Measurements from ENCODE around the gene HVCN1. TPM values are rescaled to one million over a fixed set of nuclear protein-coding genes. Genes with fewer than 3 reads are reported as not detected.

HVCN1 gene
- polyA plus RNA-seq, 1 experiment = 3.9 TPM

DNA sequence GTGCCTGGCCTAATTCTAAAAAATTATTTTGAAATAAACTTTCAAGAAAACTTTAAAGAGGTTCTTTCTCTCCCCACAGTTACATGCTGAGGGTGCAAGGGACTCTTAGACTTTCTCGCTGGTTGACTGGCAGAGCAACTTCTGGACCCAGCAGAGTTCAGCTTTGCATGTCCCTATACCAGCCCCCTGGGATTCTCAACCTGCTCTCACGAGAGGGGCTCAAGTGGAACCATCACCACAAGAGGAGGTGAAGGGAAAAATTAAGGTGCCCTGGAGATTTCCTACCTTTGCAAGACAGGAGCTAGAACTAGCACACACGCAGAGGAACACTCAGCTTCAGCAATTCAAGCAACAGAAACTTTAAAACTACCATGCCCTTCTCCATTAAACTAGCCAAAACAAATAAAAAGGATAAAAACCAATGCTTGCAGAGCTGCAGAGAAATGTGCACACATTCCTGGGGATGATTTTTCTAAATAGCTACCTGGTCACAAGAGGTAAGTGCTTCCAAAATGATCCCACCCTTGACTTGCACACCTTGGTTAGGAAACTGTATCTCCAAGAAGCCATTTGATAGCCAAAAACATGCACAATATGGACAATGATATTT lies 2.5 kb downstream of the HVCN1 start:
- H3K4me3 ChIP-seq (ENCODE audit: low read depth, low read length) = no peak overlapping the region
- ChIA-PET POLR2A (interaction anchor here (0.6 kb wide), 1 partner anchor 216 kb away, joined by 14 read pairs; no protein-coding TSS in a partner anchor), CTCF (interaction anchor here (0.7 kb wide), 1 partner anchor 209 kb away, joined by 3 read pairs; no protein-coding TSS in a partner anchor)
- TF ChIP-seq, protein P1, sequence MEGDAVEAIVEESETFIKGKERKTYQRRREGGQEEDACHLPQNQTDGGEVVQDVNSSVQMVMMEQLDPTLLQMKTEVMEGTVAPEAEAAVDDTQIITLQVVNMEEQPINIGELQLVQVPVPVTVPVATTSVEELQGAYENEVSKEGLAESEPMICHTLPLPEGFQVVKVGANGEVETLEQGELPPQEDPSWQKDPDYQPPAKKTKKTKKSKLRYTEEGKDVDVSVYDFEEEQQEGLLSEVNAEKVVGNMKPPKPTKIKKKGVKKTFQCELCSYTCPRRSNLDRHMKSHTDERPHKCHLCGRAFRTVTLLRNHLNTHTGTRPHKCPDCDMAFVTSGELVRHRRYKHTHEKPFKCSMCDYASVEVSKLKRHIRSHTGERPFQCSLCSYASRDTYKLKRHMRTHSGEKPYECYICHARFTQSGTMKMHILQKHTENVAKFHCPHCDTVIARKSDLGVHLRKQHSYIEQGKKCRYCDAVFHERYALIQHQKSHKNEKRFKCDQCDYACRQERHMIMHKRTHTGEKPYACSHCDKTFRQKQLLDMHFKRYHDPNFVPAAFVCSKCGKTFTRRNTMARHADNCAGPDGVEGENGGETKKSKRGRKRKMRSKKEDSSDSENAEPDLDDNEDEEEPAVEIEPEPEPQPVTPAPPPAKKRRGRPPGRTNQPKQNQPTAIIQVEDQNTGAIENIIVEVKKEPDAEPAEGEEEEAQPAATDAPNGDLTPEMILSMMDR (IDR thresholded peaks at IDR 0.05; ENCODE audit: insufficient read depth, low read depth, low read length) = no peak
- H3K36me3 ChIP-seq (ENCODE audit: control insufficient read depth, insufficient read depth, low read length) = no peaks in the 10 kb centered on the region
- H3K27me3 ChIP-seq (ENCODE audit: control insufficient read depth, insufficient read depth, low read length) = peaks cover 4% of the 10 kb centered on the region
- DNase-seq (ENCODE audit: low read depth) = no peak

DNA sequence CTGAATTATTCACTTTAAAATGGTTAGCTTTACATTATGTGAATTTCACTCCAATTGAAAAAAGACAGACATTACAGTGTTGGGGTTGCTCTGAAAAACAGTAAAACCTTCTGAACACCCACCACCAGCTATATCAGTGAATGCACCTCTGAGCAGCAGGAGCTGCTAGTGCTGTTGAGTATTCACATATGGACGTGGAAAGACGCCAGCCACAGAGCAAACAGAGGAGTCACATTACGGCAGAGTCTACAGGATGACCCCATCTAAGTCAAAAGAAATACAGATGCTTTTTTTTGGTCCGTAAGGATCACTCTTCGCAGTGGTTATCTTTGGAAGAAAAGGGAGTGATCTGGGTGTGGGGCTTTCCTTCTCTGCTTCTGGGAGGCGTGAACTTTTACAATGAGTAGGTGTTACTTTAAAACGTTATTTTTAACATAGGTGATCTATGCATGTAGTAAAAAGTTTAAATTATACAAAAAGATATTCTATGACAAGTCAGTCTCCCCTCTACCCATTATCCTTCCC lies 4.5 kb downstream of the HVCN1 start:
- TF ChIP-seq, protein P1 (IDR thresholded peaks at IDR 0.05; ENCODE audit: insufficient read depth, low read depth, low read length) = no peak
- no peaks in the 10 kb centered on the region for H3K36me3 ChIP-seq (ENCODE audit: control insufficient read depth, insufficient read depth, low read length)
- CTCF ChIA-PET = no interaction called here
- POLR2A ChIA-PET = no interaction called here
- no peak for DNase-seq (ENCODE audit: low read depth)
- no peak overlapping the region for H3K4me3 ChIP-seq (ENCODE audit: low read depth, low read length)
- peaks cover 4% of the 10 kb centered on the region for H3K27me3 ChIP-seq (ENCODE audit: control insufficient read depth, insufficient read depth, low read length)

DNA sequence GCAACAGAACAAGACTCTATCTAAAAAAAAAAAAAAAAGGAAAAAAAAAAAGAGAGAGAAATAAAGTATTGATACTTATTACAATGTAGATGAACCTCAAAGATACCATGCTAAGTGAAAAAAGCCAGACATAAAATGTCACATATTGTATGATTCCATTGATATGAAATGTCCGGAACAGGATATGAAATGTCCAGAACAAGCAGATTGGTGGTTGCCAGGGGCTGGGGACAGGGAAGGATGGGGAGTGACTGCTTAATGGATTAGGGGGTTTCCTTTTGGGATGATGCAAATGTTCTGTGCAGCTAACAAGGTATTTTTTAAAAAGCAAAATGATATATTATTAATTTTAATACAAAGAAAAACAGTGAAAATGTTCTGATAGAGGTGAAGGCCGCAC lies 5.0 kb downstream of the HVCN1 start:
- DNase-seq (ENCODE audit: low read depth) = no peak
- CTCF ChIA-PET = no interaction called here
- POLR2A ChIA-PET = no interaction called here
- no peak overlapping the region for H3K4me3 ChIP-seq (ENCODE audit: low read depth, low read length)
- no peaks in the 10 kb centered on the region for H3K36me3 ChIP-seq (ENCODE audit: control insufficient read depth, insufficient read depth, low read length)
- TF ChIP-seq, protein P1 (IDR thresholded peaks at IDR 0.05; ENCODE audit: insufficient read depth, low read depth, low read length) = no peak
- peaks cover 4% of the 10 kb centered on the region for H3K27me3 ChIP-seq (ENCODE audit: control insufficient read depth, insufficient read depth, low read length)

DNA sequence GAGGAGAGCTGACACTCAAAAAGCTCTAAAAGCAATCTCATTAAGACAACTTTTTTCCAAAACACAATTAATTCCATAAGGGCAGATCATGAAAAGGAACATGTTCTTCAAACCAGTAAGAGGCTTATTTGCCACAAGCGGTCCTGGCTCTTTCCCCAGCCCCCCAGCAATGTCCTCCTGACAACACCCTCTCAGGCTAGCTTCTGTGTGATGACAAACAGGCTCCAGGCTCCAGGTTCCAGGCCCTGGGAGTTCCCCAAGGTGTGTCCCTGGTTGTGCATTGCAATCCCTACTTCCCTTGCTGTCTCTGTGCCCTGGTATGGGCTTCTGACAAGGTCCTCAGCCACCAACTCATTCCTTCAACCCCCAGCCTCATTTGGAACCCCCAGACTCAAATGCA lies 8.9 kb downstream of the HVCN1 start:
- ChIA-PET POLR2A (no interaction called here), CTCF (interaction anchor here (0.7 kb wide), 1 partner anchor 15 kb away, joined by 3 read pairs; no protein-coding TSS in a partner anchor)
- no peaks in the 10 kb centered on the region for H3K36me3 ChIP-seq (ENCODE audit: control insufficient read depth, insufficient read depth, low read length)
- H3K4me3 ChIP-seq (ENCODE audit: low read depth, low read length) = no peak overlapping the region
- TF ChIP-seq, protein P1 (IDR thresholded peaks at IDR 0.05; ENCODE audit: insufficient read depth, low read depth, low read length) = no peak
- no peak for DNase-seq (ENCODE audit: low read depth)
- no peaks in the 10 kb centered on the region for H3K27me3 ChIP-seq (ENCODE audit: control insufficient read depth, insufficient read depth, low read length)

DNA sequence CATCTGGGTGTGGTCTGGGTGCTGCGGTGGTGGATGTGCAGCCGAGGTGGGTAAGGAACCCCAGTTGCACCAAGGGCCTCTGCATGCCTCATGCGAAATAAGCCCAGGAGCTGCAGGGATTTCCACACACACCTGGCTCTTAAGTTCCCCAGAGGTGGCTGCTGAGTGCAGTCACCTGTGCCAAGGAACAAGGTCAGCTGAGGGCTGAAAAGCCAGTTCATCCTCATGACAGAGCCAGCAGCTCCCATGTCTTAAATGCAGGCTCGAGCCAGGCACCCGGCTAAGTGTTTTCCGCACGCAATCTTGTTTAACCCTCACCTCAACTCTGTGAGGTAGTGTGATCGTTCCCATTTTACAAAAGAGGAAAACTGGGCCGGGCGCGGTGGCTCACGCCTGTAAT lies 9.7 kb downstream of the HVCN1 start:
- Histone ChIP-seq H3K36me3 (ENCODE audit: control insufficient read depth, insufficient read depth, low read length) (no peaks in the 10 kb centered on the region), H3K27me3 (ENCODE audit: control insufficient read depth, insufficient read depth, low read length) (no peaks in the 10 kb centered on the region), H3K4me3 (ENCODE audit: low read depth, low read length) (no peak overlapping the region)
- POLR2A ChIA-PET = interaction anchor here (0.6 kb wide), 1 partner anchor 58 kb away, joined by 11 read pairs; no protein-coding TSS in a partner anchor
- no peak for DNase-seq (ENCODE audit: low read depth)
- TF ChIP-seq, protein P1 (IDR thresholded peaks at IDR 0.05; ENCODE audit: insufficient read depth, low read depth, low read length) = no peak
- CTCF ChIA-PET = interaction anchor here (0.7 to 1.1 kb wide), 2 partner anchors 15 to 32 kb away, joined by 3 to 5 read pairs; no protein-coding TSS in a partner anchor

Data from BJ (cell line).